Neural cell (in vitro differentiated cells): ENCODE data around the gene KDM4B.

Source experiments
- CTCF ChIP-seq: fragments of 450-650 bp; IDR thresholded peaks from 2 replicates; pipeline ENCODE4 v1.5.1; 2014; ENCODE audit warnings: antibody characterized with exemption, mild to moderate bottlenecking, moderate library complexity; ENCODE audit not compliant: poor library complexity, severe bottlenecking
- EP300 ChIP-seq: fragments of 450-650 bp; conservative IDR thresholded peaks from 2 replicates; pipeline ENCODE4 v1.6.1; 2014; ENCODE audit warnings: antibody characterized with exemption, mild to moderate bottlenecking, moderate library complexity; ENCODE audit not compliant: poor library complexity, severe bottlenecking
- EZH2 ChIP-seq: fragments of 200-600, 300-800 bp; shearing (Covaris generic), sonication (generic); IDR thresholded peaks from 2 replicates; pipeline ENCODE4 v1.6.1; 2014; ENCODE audit warnings: antibody characterized with exemption, low read length, borderline replicate concordance, mild to moderate bottlenecking; ENCODE audit not compliant: insufficient read depth, poor library complexity, severe bottlenecking
- MXI1 ChIP-seq: fragments of 450-650 bp; conservative IDR thresholded peaks from 2 replicates; pipeline ENCODE4 v1.6.1; 2014; ENCODE audit warnings: antibody characterized with exemption, mild to moderate bottlenecking; ENCODE audit not compliant: poor library complexity, severe bottlenecking
- POLR2AphosphoS5 ChIP-seq: IDR thresholded peaks from 2 replicates; pipeline ENCODE4 v1.6.1; 2012
- RAD21 ChIP-seq: fragments of 450-650 bp; conservative IDR thresholded peaks from 2 replicates; pipeline ENCODE4 v1.6.1; 2014; ENCODE audit warnings: antibody characterized with exemption, mild to moderate bottlenecking, moderate library complexity
- REST ChIP-seq: IDR thresholded peaks from 2 replicates; pipeline ENCODE4 v1.6.1; 2012; ENCODE audit warnings: borderline replicate concordance
- SMC3 ChIP-seq: fragments of 450-650 bp; conservative IDR thresholded peaks from 2 replicates; pipeline ENCODE4 v1.6.1; 2014; ENCODE audit warnings: antibody characterized with exemption, mild to moderate bottlenecking, moderate library complexity; ENCODE audit not compliant: poor library complexity
- TAF1 ChIP-seq: IDR thresholded peaks from 2 replicates; pipeline ENCODE4 v1.6.1; 2012; ENCODE audit warnings: low read depth

DNA sequence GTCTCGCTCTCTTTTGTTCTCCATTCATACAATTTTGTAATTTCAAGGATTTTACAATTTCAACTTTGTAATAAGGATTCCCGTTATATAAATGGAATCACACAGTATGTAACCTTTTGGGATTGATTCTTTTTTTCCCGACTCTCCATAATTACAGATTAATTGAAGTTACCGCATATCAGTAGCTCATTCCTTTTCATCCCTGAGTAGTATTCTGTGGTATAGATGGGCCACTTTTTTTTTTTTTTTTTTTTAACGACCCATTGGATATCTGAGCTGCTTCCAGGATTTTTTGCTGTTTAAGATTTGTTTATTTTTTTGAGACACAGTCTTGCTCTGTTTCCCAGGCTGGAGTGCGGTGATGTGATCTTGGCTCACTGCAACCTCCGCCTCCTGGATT is 31.9 kb upstream of the KDM4B start:
- no peak for TF ChIP-seq EZH2
- no peak for TF ChIP-seq CTCF
- TF ChIP-seq POLR2AphosphoS5 = no peak
- TF ChIP-seq TAF1 = no peak
- no peak for TF ChIP-seq REST
- no peak for TF ChIP-seq SMC3
- no peak for TF ChIP-seq RAD21
- no peak for TF ChIP-seq MXI1
- no peak for TF ChIP-seq EP300
